NT2/D1 (cell line): ENCODE measurements around the gene PDCD1.
"Not testable (repeated sequence)": the region's sequence is repeated elsewhere in the genome, so short reads cannot be mapped to it uniquely, and the experiment has no call there.

Source experiments
- DNase-seq: peaks from one replicate; pipeline ENCODE4 v3.0.0-alpha.2; 2011; ENCODE audit warnings: low read depth, low spot score
- H3K27me3 ChIP-seq: 2 replicates; pipeline ENCODE4 v1.6.0; 2011; ENCODE audit warnings: mild to moderate bottlenecking; ENCODE audit not compliant: insufficient read length, insufficient read depth
- H3K36me3 ChIP-seq: 2 replicates; pipeline ENCODE4 v1.6.1; 2011; ENCODE audit warnings: mild to moderate bottlenecking, low read length, mixed read lengths; ENCODE audit not compliant: insufficient read depth, insufficient read length
- H3K4me1 ChIP-seq: 2 replicates; pipeline ENCODE4 v1.5.1; 2011; ENCODE audit not compliant: insufficient read depth, insufficient read length
- H3K4me3 ChIP-seq: 2 replicates; pipeline ENCODE4 v1.5.1; 2011; ENCODE audit warnings: low read depth; ENCODE audit not compliant: insufficient read length
- H3K9ac ChIP-seq: 2 replicates; pipeline ENCODE4 v1.6.0; 2011; ENCODE audit warnings: low read depth; ENCODE audit not compliant: insufficient read length
- H3K9me3 ChIP-seq: 2 replicates; pipeline ENCODE4 v1.5.1; 2011; ENCODE audit warnings: mild to moderate bottlenecking, low read length; ENCODE audit not compliant: insufficient read depth
- SUZ12 ChIP-seq: IDR thresholded peaks from 2 replicates; pipeline ENCODE4 v1.6.1; 2011; ENCODE audit not compliant: insufficient read length, insufficient read depth; ENCODE audit errors: extremely low read depth
- YY1 ChIP-seq: IDR thresholded peaks from 2 replicates; pipeline ENCODE4 v1.6.1; 2011; ENCODE audit not compliant: insufficient read length, insufficient read depth
- ZNF274 ChIP-seq: IDR thresholded peaks from 2 replicates; pipeline ENCODE4 v1.6.1; 2011; ENCODE audit warnings: mild to moderate bottlenecking, low read depth, low read length

Gene PDCD1

GRCh38 chr2:241821460-241822263 is 37.0 kb downstream of the PDCD1 start:
- peaks cover 34% of the 10 kb centered on the region for H3K4me1 ChIP-seq
- H3K27me3 ChIP-seq, result no peaks in the 10 kb centered on the region
- H3K36me3 ChIP-seq, result no peaks in the 10 kb centered on the region
- H3K4me3 ChIP-seq, result no peak overlapping the region
- H3K9ac ChIP-seq, result peak overlapping the region; percentile 8
- DNase-seq, result no peak
- TF ChIP-seq YY1, result no peak
- no peak for TF ChIP-seq SUZ12
- peaks cover 2% of the 10 kb centered on the region; the same call in 1 of the 2 replicates for H3K9me3 ChIP-seq

- H3K36me3 ChIP-seq, result no peaks in the 10 kb centered on the region
- H3K4me3 ChIP-seq, result no peak overlapping the region
- H3K9me3 ChIP-seq, result no peaks in the 10 kb centered on the region
- peaks cover 40% of the 10 kb centered on the region for H3K4me1 ChIP-seq
- H3K27me3 ChIP-seq, result no peaks in the 10 kb centered on the region
- TF ChIP-seq SUZ12 (no peak), ZNF274 (no peak), YY1 (no peak)
- no peak for DNase-seq
- H3K9ac ChIP-seq, result no peak overlapping the region
Observed at GRCh38 chr2:241820625-241821384, 37.9 kb downstream of the PDCD1 start.

GRCh38 chr2:241819947-241820624 is 38.6 kb downstream of the PDCD1 start:
- H3K36me3 ChIP-seq, DNase-seq, H3K27me3 ChIP-seq, H3K4me3 ChIP-seq, H3K9me3 ChIP-seq, H3K9ac ChIP-seq: not testable (repeated sequence)
- H3K4me1 ChIP-seq, result peaks cover 40% of the 10 kb centered on the region

GRCh38 chr2:241818943-241819270 is 39.8 kb downstream of the PDCD1 start:
- Histone ChIP-seq H3K27me3 (no peaks in the 10 kb centered on the region), H3K9me3 (no peaks in the 10 kb centered on the region), H3K36me3 (no peaks in the 10 kb centered on the region), H3K9ac (no peak overlapping the region), H3K4me1 (peaks cover 40% of the 10 kb centered on the region), H3K4me3 (no peak overlapping the region)
- no peak for DNase-seq
- no peak for TF ChIP-seq SUZ12
- no peak for TF ChIP-seq ZNF274
- TF ChIP-seq YY1, result no peak

DNA sequence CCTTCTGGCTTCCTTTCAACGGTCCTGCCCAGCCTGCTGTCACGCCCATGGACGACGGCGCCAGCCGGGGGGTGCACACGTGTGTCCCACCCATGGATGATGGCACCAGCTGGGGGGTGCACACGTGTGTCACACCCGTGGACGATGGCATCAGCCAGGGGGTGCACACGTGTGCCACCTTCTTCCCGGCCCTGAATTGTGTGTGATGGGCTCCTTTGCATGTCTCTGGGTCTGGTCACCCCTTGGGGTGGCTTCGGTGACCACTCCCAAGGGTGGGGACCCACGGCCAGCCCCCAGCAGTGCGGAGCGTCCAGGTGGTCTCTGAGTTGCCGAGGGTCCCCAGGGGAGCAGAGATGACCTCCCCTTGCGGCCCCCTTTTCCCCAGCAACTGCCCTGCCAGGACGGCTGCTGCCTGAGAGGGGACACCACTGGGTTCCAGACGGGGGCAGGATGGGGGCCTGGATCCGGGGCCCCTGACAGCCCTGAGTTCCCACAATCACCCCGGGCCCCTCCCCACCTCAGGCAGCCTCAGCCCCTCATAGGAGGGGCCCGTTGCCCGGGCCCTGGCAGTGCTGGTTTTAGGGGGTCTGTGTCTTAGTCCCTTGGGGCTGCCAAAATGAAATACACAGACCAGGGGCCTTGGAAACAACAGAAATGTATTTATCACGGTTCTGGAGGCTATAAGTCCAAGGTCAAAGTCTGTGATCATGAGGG is 40.3 kb downstream of the PDCD1 start:
- Histone ChIP-seq H3K27me3 (no peaks in the 10 kb centered on the region), H3K9ac (no peak overlapping the region), H3K36me3 (no peaks in the 10 kb centered on the region), H3K9me3 (no peaks in the 10 kb centered on the region), H3K4me1 (peaks cover 40% of the 10 kb centered on the region), H3K4me3 (no peak overlapping the region)
- TF ChIP-seq ZNF274 (no peak), SUZ12 (no peak)
- no peak for DNase-seq

DNA sequence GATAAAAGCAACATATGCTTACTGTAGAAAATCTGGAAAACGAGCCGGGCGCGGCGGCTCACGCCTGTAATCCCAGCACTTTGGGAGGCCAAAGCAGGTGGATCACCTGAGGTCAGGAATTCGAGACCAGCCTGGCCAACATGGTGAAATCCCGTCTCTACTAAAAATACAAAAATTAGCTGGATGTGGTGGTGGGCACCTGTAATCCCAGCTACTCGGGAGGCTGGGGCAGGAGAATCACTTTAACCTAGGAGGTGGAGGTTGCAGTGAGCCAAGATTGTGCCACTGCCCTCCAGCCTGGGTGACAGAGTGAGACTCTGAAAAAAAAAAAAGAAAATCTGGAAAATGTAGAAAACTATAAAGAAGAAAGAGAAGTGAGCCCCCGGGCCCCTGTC is 40.9 kb downstream of the PDCD1 start:
- H3K36me3 ChIP-seq, H3K9me3 ChIP-seq, H3K9ac ChIP-seq, H3K4me3 ChIP-seq, DNase-seq, H3K27me3 ChIP-seq: not testable (repeated sequence)
- H3K4me1 ChIP-seq, result peaks cover 43% of the 10 kb centered on the region

- Histone ChIP-seq H3K27me3 (no peaks in the 10 kb centered on the region), H3K4me1 (peaks cover 38% of the 10 kb centered on the region), H3K9ac (peak overlapping the region; percentile 64), H3K4me3 (no peak overlapping the region), H3K9me3 (no peaks in the 10 kb centered on the region), H3K36me3 (no peaks in the 10 kb centered on the region)
- no peak for DNase-seq
- TF ChIP-seq SUZ12, result no peak
- TF ChIP-seq YY1, result no peak
- TF ChIP-seq ZNF274, result no peak
Observed at GRCh38 chr2:241817126-241817820, 41.4 kb downstream of the PDCD1 start.
